Testis (tissue), 2 donors: ENCODE results near the gene SLC25A36.

ENCODE experiments used
- CTCF ChIP-seq, 3 experiments: fragments of 450-650 bp in 2 of 3; fragments of 200-600 bp in 1 of 3; sonication (generic) in 1 of 3; IDR thresholded peaks; one replicate each; pipeline ENCODE4 v1.5.1; 2016 to 2019; ENCODE audit warnings: antibody characterized with exemption in 3 of 3, mild to moderate bottlenecking in 2 of 3, moderate library complexity in 1 of 3
- POLR2A ChIP-seq: fragments of 450-650 bp; IDR thresholded peaks from one replicate; pipeline ENCODE4 v1.6.1; 2017; ENCODE audit warnings: antibody characterized with exemption, mild to moderate bottlenecking, moderate library complexity

- no peak for TF ChIP-seq POLR2A
- peak in 1 of 3 experiments; percentile 18 for TF ChIP-seq CTCF (IDR thresholded peaks at IDR 0.05)
Measured at GRCh38 chr3:140898340-140899180, 43.1 kb upstream of the SLC25A36 start.
